PC-3 (cell line): Measurements from ENCODE around the gene ENO4. TPM values are rescaled to one million over a fixed set of nuclear protein-coding genes. Genes with fewer than 3 reads are reported as not detected.

Experiments used
- ATAC-seq: fragments of 200-7000 bp; cut with Tn5 transposase; 2 replicates; pipeline ENCODE4 v1.9.1; 2020; ENCODE audit warnings: mild to moderate bottlenecking, moderate library complexity
- BruUV-seq: library from RNA; stranded (reverse); fragments of 400-500 nt; replicated peaks from 2 replicates; lab custom pipeline; 2021; lab: Mats Ljungman, UMichigan
- CTCF ChIA-PET: fragments of 300-600 bp; sonication (Branson Sonifier 250); formaldehyde crosslinking; loops from one replicate; lab custom pipeline; 2022; ENCODE audit warnings: antibody characterized with exemption; lab: Charles Lee
- POLR2A ChIA-PET: fragments of 300-600 bp; sonication (Branson Sonifier 250); formaldehyde crosslinking; loops from one replicate; lab custom pipeline; 2022; ENCODE audit warnings: antibody characterized with exemption; ENCODE audit not compliant: unreplicated experiment; lab: Charles Lee
- DNase-seq: peaks from one replicate; pipeline ENCODE4 v3.0.0-alpha.2; 2015
- H2AFZ ChIP-seq: fragments of 300-600 bp; sonication (generic); 2 replicates; pipeline ENCODE4 v1.6.0; 2016; ENCODE audit warnings: antibody characterized with exemption, low read length
- H3F3A ChIP-seq: fragments of 300-600 bp; sonication (generic); one replicate; pipeline ENCODE4 v1.6.0; 2017; ENCODE audit warnings: antibody characterized with exemption, low read length, control low read depth, mild to moderate bottlenecking; ENCODE audit not compliant: unreplicated experiment
- H3K27ac ChIP-seq: fragments of 300-600 bp; sonication (generic); 2 replicates; pipeline ENCODE4 v1.5.1; 2016; ENCODE audit warnings: mild to moderate bottlenecking, low read length
- H3K27me3 ChIP-seq: fragments of 300-600 bp; sonication (generic); 2 replicates; pipeline ENCODE4 v1.6.1; 2016; ENCODE audit warnings: low read length, mixed read lengths
- H3K36me3 ChIP-seq: fragments of 300-600 bp; sonication (generic); 2 replicates; pipeline ENCODE4 v1.6.1; 2016; ENCODE audit warnings: low read depth, mixed run types, low read length, mixed read lengths
- H3K4me1 ChIP-seq: fragments of 300-600 bp; sonication (generic); 2 replicates; pipeline ENCODE4 v1.5.1; 2016; ENCODE audit warnings: low read length; ENCODE audit not compliant: insufficient read depth
- H3K4me2 ChIP-seq: fragments of 300-600 bp; sonication (generic); 2 replicates; pipeline ENCODE4 v1.6.0; 2016; ENCODE audit warnings: low read length
- H3K4me3 ChIP-seq: fragments of 300-600 bp; sonication (generic); 2 replicates; pipeline ENCODE4 v1.5.1; 2016; ENCODE audit warnings: mild to moderate bottlenecking, low read length, mixed read lengths
- H3K79me2 ChIP-seq: fragments of 300-600 bp; sonication (generic); 2 replicates; pipeline ENCODE4 v1.6.1; 2017; ENCODE audit warnings: low read length, mixed read lengths
- H3K9ac ChIP-seq: fragments of 300-600 bp; sonication (generic); 2 replicates; pipeline ENCODE4 v1.6.0; 2016; ENCODE audit warnings: mild to moderate bottlenecking, low read length
- H3K9me2 ChIP-seq: fragments of 300-600 bp; sonication (generic); replicated peaks from 2 replicates; pipeline ENCODE4 v1.6.1; 2016; ENCODE audit warnings: mixed run types, low read length, mixed read lengths
- H3K9me3 ChIP-seq: fragments of 300-600 bp; sonication (generic); 2 replicates; pipeline ENCODE4 v1.6.1; 2016; ENCODE audit warnings: low read length, mixed read lengths
- H4K20me1 ChIP-seq: fragments of 300-600 bp; sonication (generic); 2 replicates; pipeline ENCODE4 v1.6.1; 2016; ENCODE audit warnings: low read length, mixed read lengths
- EZH2 ChIP-seq: fragments of 300-600 bp; sonication (generic); IDR thresholded peaks from one replicate; pipeline ENCODE4 v1.6.1; 2017; ENCODE audit warnings: antibody characterized with exemption, mild to moderate bottlenecking, low read length; ENCODE audit not compliant: unreplicated experiment
- EZH2phosphoT487 ChIP-seq: fragments of 300-600 bp; sonication (generic); IDR thresholded peaks from 2 replicates; pipeline ENCODE4 v1.6.1; 2018; ENCODE audit warnings: mild to moderate bottlenecking, antibody characterized with exemption, low read length, borderline replicate concordance
- intact Hi-C: fragments of 100-400 bp; cut with micrococcal nuclease; formaldehyde crosslinking; loops from 2 replicates; pipeline ENCODE4 v1.9.0; 2023
- total RNA-seq: library from RNA; depleted of rRNA; stranded (reverse); fragments of >200 nt; gene quantifications from 2 replicates; pipeline ENCODE4 v1.2.3, GENCODE V29; 2014
- TF ChIP-seq, protein P1 (sequence below): fragments of 300-600 bp; sonication (generic); conservative IDR thresholded peaks from 2 replicates; pipeline ENCODE4 v1.5.1; 2017; ENCODE audit warnings: antibody characterized with exemption, low read depth, mild to moderate bottlenecking, low read length

ENO4 gene
- total RNA-seq, 1 experiment from 2014 or later: not detected

DNA sequence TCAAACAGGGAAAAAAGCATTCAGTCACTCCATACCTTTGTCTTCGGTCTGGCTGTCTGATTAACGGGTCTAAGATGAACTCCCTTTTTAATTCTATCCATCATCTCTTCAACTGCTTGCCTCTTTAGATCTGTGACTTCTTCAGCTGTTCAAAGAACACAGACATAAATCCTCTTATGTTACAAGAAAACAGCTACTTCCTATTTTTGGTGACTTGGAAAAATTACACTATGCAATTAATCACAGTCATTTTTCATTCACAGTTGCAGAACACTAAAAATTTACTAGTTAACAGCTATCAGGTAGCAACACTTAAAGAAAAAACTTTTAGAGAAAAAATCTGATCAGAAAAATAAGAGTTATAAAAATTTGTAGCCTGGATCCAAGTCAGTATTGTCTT, 66.0 kb downstream of the ENO4 start:
- CTCF ChIA-PET: no interaction called here
- Histone ChIP-seq H3K4me1 (no peaks in the 10 kb centered on the region), H3K9me3 (no peaks in the 10 kb centered on the region), H3K79me2 (no peaks in the 10 kb centered on the region), H3K27me3 (no peaks in the 10 kb centered on the region), H3F3A (no peaks in the 10 kb centered on the region), H3K36me3 (peaks cover 22% of the 10 kb centered on the region), H3K4me3 (no peak overlapping the region), H2AFZ (no peak overlapping the region), H3K4me2 (no peak overlapping the region), H4K20me1 (no peaks in the 10 kb centered on the region), H3K9me2 (no peaks in the 10 kb centered on the region), H3K9ac (no peak overlapping the region), H3K27ac (no peak overlapping the region)
- intact Hi-C loops: no loop called here
- POLR2A ChIA-PET: no interaction called here
- BruUV-seq: no TSS peak
- TF ChIP-seq EZH2phosphoT487 (no peak), EZH2 (no peak)
- TF ChIP-seq, protein P1, sequence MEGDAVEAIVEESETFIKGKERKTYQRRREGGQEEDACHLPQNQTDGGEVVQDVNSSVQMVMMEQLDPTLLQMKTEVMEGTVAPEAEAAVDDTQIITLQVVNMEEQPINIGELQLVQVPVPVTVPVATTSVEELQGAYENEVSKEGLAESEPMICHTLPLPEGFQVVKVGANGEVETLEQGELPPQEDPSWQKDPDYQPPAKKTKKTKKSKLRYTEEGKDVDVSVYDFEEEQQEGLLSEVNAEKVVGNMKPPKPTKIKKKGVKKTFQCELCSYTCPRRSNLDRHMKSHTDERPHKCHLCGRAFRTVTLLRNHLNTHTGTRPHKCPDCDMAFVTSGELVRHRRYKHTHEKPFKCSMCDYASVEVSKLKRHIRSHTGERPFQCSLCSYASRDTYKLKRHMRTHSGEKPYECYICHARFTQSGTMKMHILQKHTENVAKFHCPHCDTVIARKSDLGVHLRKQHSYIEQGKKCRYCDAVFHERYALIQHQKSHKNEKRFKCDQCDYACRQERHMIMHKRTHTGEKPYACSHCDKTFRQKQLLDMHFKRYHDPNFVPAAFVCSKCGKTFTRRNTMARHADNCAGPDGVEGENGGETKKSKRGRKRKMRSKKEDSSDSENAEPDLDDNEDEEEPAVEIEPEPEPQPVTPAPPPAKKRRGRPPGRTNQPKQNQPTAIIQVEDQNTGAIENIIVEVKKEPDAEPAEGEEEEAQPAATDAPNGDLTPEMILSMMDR: no peak
- no peak for ATAC-seq
- DNase-seq: no peak

DNA sequence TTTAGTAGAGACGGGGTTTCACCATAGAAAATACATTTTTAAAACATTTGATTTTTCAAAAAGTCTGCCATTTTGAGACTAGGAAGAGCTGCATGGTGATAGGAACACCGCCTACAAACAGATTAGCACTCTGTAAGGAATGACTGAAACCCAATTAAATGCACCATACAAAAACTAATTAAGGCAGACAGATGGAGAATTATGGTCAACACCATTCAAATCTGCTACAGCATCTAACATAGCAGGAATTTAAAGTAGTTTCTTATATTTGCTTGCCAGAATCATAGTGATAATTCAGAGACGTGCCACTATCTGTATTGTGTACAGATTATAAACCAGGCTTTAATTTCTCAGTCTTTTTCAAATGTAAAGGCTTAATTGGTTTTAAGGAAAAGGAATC, 68.2 kb downstream of the ENO4 start:
- H3K9me3 ChIP-seq: no peaks in the 10 kb centered on the region
- no peak overlapping the region for H3K4me2 ChIP-seq
- no peaks in the 10 kb centered on the region for H3K79me2 ChIP-seq
- H3F3A ChIP-seq: no peaks in the 10 kb centered on the region
- intact Hi-C loops: no loop called here
- H3K4me1 ChIP-seq: no peaks in the 10 kb centered on the region
- no peak overlapping the region for H3K27ac ChIP-seq
- POLR2A ChIA-PET: no interaction called here
- no peaks in the 10 kb centered on the region for H3K27me3 ChIP-seq
- no peaks in the 10 kb centered on the region for H3K9me2 ChIP-seq
- TF ChIP-seq EZH2phosphoT487: no peak
- no peak for TF ChIP-seq EZH2
- TF ChIP-seq, protein P1: no peak
- no TSS peak for BruUV-seq
- H3K36me3 ChIP-seq: peaks cover 18% of the 10 kb centered on the region; the same call in 1 of the 2 replicates
- CTCF ChIA-PET: no interaction called here
- H3K9ac ChIP-seq: no peak overlapping the region
- DNase-seq (no peak), ATAC-seq (no peak)
- H3K4me3 ChIP-seq: no peak overlapping the region
- no peaks in the 10 kb centered on the region for H4K20me1 ChIP-seq
- no peak overlapping the region for H2AFZ ChIP-seq

DNA sequence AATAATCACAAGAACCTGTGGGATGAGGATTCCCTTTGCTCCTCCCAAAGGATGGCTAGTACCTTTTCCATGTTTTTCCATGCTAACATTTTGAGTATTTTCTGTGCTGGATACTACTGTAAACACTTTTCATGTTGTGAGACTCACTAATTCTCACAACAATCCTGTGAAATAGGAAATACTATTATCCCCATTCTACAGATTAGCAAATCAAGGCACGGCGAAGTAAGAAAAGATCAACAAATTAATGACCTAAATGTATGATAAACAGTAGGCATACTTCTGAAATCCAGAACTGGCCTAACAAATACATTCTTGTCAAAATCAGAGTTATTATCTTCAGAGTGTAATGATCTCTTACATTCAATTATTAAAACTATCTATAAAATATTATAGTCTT, 69.3 kb downstream of the ENO4 start:
- BruUV-seq: no TSS peak
- Histone ChIP-seq H4K20me1 (no peaks in the 10 kb centered on the region), H3F3A (no peaks in the 10 kb centered on the region), H3K4me1 (no peaks in the 10 kb centered on the region), H3K9me3 (no peaks in the 10 kb centered on the region), H3K27me3 (no peaks in the 10 kb centered on the region), H3K36me3 (peaks cover 16% of the 10 kb centered on the region; the same call in 1 of the 2 replicates), H3K27ac (no peak overlapping the region), H3K79me2 (no peaks in the 10 kb centered on the region), H3K4me3 (no peak overlapping the region), H2AFZ (no peak overlapping the region), H3K9me2 (no peaks in the 10 kb centered on the region), H3K9ac (no peak overlapping the region), H3K4me2 (no peak overlapping the region)
- ChIA-PET CTCF (no interaction called here), POLR2A (no interaction called here)
- no peak for TF ChIP-seq EZH2phosphoT487
- TF ChIP-seq EZH2: no peak
- TF ChIP-seq, protein P1: no peak
- DNase-seq (no peak), ATAC-seq (no peak)
- intact Hi-C loops: no loop called here
